ENCODE measurements around the gene CD47.
A peak's percentile ranks its signal among the peaks of the same experiment; 100 is the strongest.

CD47 gene

GRCh38 chr3:108092501-108092900 lies 1.7 kb upstream of the CD47 start:
- no peak for DNase-seq (ENCODE audit: low read depth in 1 of 2, low spot score in 1 of 2)

- peak in 1 of 2 donors; percentile 12 for DNase-seq (ENCODE audit: low read depth in 1 of 2, low spot score in 1 of 2)
Measured at GRCh38 chr3:108091498-108092250, 843 bp upstream of the CD47 start.

- DNase-seq (ENCODE audit: low read depth in 1 of 2, low spot score in 1 of 2): peak; percentile 41 to 44
Measured at GRCh38 chr3:108090049-108090700, 656 bp downstream of the CD47 start.

GRCh38 chr3:108089579-108089978 lies 1.3 kb downstream of the CD47 start:
- DNase-seq (ENCODE audit: low read depth in 1 of 2, low spot score in 1 of 2): no peak

GRCh38 chr3:108088697-108089096 lies 2.1 kb downstream of the CD47 start:
- DNase-seq (ENCODE audit: low read depth in 1 of 2, low spot score in 1 of 2): peak in 1 of 2 donors; percentile 64

- DNase-seq (ENCODE audit: low read depth in 1 of 2, low spot score in 1 of 2): no peak
Measured at GRCh38 chr3:108088146-108088545, 2.7 kb downstream of the CD47 start.

- no peak for DNase-seq (ENCODE audit: low read depth in 1 of 2, low spot score in 1 of 2)
Measured at GRCh38 chr3:108086653-108087052, 4.2 kb downstream of the CD47 start.

GRCh38 chr3:108085810-108086350 lies 5.0 kb downstream of the CD47 start:
- no peak for DNase-seq (ENCODE audit: low read depth in 1 of 2, low spot score in 1 of 2)

- no peak for DNase-seq (ENCODE audit: low read depth in 1 of 2, low spot score in 1 of 2)
Measured at GRCh38 chr3:108085370-108085769, 5.5 kb downstream of the CD47 start.

GRCh38 chr3:108079877-108080276 lies 11.0 kb downstream of the CD47 start:
- no peak for DNase-seq (ENCODE audit: low read depth in 1 of 2, low spot score in 1 of 2)

- DNase-seq (ENCODE audit: low read depth in 1 of 2, low spot score in 1 of 2): no peak
Measured at GRCh38 chr3:108079043-108079442, 11.8 kb downstream of the CD47 start.

- no peak for DNase-seq (ENCODE audit: low read depth in 1 of 2, low spot score in 1 of 2)
Measured at GRCh38 chr3:108076564-108076963, 14.3 kb downstream of the CD47 start.

GRCh38 chr3:108073764-108074431 lies 16.9 kb downstream of the CD47 start:
- no peak for DNase-seq (ENCODE audit: low read depth in 1 of 2, low spot score in 1 of 2)

- DNase-seq (ENCODE audit: low read depth in 1 of 2, low spot score in 1 of 2): no peak
Measured at GRCh38 chr3:108071368-108071767, 19.5 kb downstream of the CD47 start.

GRCh38 chr3:108070356-108070755 lies 20.5 kb downstream of the CD47 start:
- DNase-seq (ENCODE audit: low read depth in 1 of 2, low spot score in 1 of 2): no peak

GRCh38 chr3:108067768-108068167 lies 23.1 kb downstream of the CD47 start:
- no peak for DNase-seq (ENCODE audit: low read depth in 1 of 2, low spot score in 1 of 2)

GRCh38 chr3:108065096-108065495 lies 25.7 kb downstream of the CD47 start:
- no peak for DNase-seq (ENCODE audit: low read depth in 1 of 2, low spot score in 1 of 2)

- DNase-seq (ENCODE audit: low read depth in 1 of 2, low spot score in 1 of 2): no peak
Measured at GRCh38 chr3:108064293-108064887, 26.4 kb downstream of the CD47 start.

- DNase-seq (ENCODE audit: low read depth in 1 of 2, low spot score in 1 of 2): no peak
Measured at GRCh38 chr3:108062051-108062450, 28.8 kb downstream of the CD47 start.

- DNase-seq (ENCODE audit: low read depth in 1 of 2, low spot score in 1 of 2): no peak
Measured at GRCh38 chr3:108060331-108060730, 30.5 kb downstream of the CD47 start.

GRCh38 chr3:108055931-108056330 lies 34.9 kb downstream of the CD47 start:
- no peak for DNase-seq (ENCODE audit: low read depth in 1 of 2, low spot score in 1 of 2)

GRCh38 chr3:108054935-108055334 lies 35.9 kb downstream of the CD47 start:
- DNase-seq (ENCODE audit: low read depth in 1 of 2, low spot score in 1 of 2): no peak

Data from activated CD4-positive, alpha-beta T cell treated with anti-CD3 and anti-CD28 coated beads, Interleukin-2, amount 50 U/mL, for 24 hours (primary cell).